A549 (cell line): ENCODE measurements around the gene DNAJC18.

Experiments used
- CBX8 ChIP-seq: fragments of 200-600 bp; sonication (generic); IDR thresholded peaks from 2 replicates; pipeline ENCODE4 v1.6.1; 2016
- CTCF ChIP-seq: fragments of >200 bp; sonication (Bioruptor Twin); formaldehyde crosslinking; IDR thresholded peaks from 3 replicates; pipeline ENCODE4 v1.5.1; 2016
- EHMT2 ChIP-seq: fragments of 200-600 bp; sonication (generic); IDR thresholded peaks from 2 replicates; pipeline ENCODE4 v1.6.1; 2016; ENCODE audit warnings: antibody characterized with exemption, low read depth, mild to moderate bottlenecking, moderate library complexity
- ESRRA ChIP-seq: fragments of 150-350 bp; IDR thresholded peaks from 2 replicates; pipeline ENCODE4 v1.6.1; 2014; ENCODE audit warnings: mild to moderate bottlenecking, low read length, borderline replicate concordance
- HOXA7 ChIP-seq: fragments of 250-450 bp; sonication (Bioruptor Pico); IDR thresholded peaks from 2 replicates; pipeline ENCODE4 v1.5.0; 2020; ENCODE audit warnings: mild to moderate bottlenecking, moderate library complexity
- MAX ChIP-seq: IDR thresholded peaks from 2 replicates; pipeline ENCODE4 v1.6.1; 2012
- PHF8 ChIP-seq: fragments of 200-600 bp; sonication (generic); IDR thresholded peaks from 2 replicates; pipeline ENCODE4 v1.6.1; 2016; ENCODE audit warnings: low read depth, mild to moderate bottlenecking, antibody characterized with exemption, moderate library complexity, borderline replicate concordance
- POLR2A ChIP-seq: IDR thresholded peaks from 2 replicates; pipeline ENCODE4 v1.6.1; 2012; ENCODE audit warnings: mild to moderate bottlenecking, low read length
- RAD21 ChIP-seq, 2 experiments: fragments of >200 bp in 1 of 2; sonication (Bioruptor Twin) in 1 of 2; formaldehyde crosslinking in 1 of 2; IDR thresholded peaks in 1 of 2; conservative IDR thresholded peaks in 1 of 2; 2 replicates in 1 of 2; 3 replicates in 1 of 2; pipeline ENCODE4 v1.6.1; 2012 to 2018; ENCODE audit warnings: inconsistent platforms in 1 of 2
- REST ChIP-seq: fragments of 200-600 bp; sonication (generic); IDR thresholded peaks from 2 replicates; pipeline ENCODE4 v1.6.1; 2016; ENCODE audit warnings: antibody characterized with exemption, mild to moderate bottlenecking, moderate library complexity
- USF2 ChIP-seq: fragments of 450-650 bp; IDR thresholded peaks from 2 replicates; pipeline ENCODE4 v1.6.1; 2014; ENCODE audit warnings: antibody characterized with exemption

- TF ChIP-seq CBX8 (no peak), POLR2A (no peak), REST (no peak), CTCF (no peak), EHMT2 (no peak), ESRRA (no peak), PHF8 (no peak), USF2 (no peak), HOXA7 (CRISPR knock-in tag) (no peak), MAX (no peak), RAD21 (conservative IDR thresholded peaks at IDR 0.05 in 1 of 2, IDR thresholded peaks at IDR 0.05 in 1 of 2) (no peak)
Observed at GRCh38 chr5:139473565-139473964, 34.2 kb upstream of the DNAJC18 start.
